ENCODE data around the gene F2RL1. TPM values are rescaled to one million over a fixed set of nuclear protein-coding genes. Genes with fewer than 3 reads are reported as not detected.
"Not testable (repeated sequence)": the region's sequence is repeated elsewhere in the genome, so short reads cannot be mapped to it uniquely, and the experiment has no call there.

F2RL1 gene
- total RNA-seq, 4 donors from 2014 or later = 10.2 to 14.9 (median 13.6) TPM

DNA sequence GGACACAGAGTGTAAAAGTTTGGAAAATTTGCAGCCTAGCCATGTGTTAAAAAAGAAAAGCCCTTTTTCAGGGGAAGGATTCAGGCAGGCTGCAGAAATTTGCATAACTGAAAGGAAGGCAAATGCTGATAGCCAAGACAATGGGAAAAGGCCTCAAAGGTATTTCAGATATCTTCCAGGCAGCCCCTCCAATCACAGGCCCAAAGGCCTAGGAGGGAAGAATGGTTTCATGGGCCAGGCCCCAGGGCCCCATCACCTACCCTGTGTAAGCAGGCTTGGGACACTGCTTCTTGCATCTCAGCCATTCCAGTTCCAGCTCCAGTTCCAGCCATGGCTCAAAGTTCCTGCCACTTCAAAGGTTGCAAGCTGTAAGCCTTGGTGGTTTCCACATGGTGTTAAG is 35.8 kb downstream of the F2RL1 start:
- Histone ChIP-seq H3K4me1 (no peaks in the 10 kb centered on the region), H3K27ac (no peak overlapping the region), H3K36me3 (no peaks in the 10 kb centered on the region), H3K9me3 (no peaks in the 10 kb centered on the region), H3K27me3 (no peaks in the 10 kb centered on the region), H3K4me3 (replicated peaks in 1 of 3) (no peak overlapping the region)
- DNase-seq = no peak
- TF ChIP-seq, protein P1, sequence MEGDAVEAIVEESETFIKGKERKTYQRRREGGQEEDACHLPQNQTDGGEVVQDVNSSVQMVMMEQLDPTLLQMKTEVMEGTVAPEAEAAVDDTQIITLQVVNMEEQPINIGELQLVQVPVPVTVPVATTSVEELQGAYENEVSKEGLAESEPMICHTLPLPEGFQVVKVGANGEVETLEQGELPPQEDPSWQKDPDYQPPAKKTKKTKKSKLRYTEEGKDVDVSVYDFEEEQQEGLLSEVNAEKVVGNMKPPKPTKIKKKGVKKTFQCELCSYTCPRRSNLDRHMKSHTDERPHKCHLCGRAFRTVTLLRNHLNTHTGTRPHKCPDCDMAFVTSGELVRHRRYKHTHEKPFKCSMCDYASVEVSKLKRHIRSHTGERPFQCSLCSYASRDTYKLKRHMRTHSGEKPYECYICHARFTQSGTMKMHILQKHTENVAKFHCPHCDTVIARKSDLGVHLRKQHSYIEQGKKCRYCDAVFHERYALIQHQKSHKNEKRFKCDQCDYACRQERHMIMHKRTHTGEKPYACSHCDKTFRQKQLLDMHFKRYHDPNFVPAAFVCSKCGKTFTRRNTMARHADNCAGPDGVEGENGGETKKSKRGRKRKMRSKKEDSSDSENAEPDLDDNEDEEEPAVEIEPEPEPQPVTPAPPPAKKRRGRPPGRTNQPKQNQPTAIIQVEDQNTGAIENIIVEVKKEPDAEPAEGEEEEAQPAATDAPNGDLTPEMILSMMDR (IDR thresholded peaks at IDR 0.05) = no peak
- no peak for TF ChIP-seq POLR2A (IDR thresholded peaks at IDR 0.05)
- intact Hi-C loops (cut with DNase I) = no loop called here

DNA sequence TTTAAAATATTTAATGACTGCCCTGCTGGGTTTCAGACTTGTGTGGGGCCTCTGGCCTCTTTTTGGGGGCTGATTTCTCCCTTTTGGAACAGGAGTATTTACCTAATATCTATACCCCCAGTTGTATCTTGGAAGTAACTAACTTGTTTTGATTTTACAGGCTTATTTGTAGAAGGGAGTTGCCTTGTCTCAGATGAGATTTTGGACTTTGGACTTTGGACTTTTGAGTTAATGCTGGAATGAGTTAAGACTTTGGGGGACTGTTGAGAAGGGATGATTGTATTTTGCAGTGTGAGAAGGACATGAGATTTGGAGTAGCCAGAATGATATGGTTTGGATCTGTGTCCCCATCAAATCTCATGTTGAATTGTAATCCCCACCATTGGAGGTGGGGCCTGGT is 36.7 kb downstream of the F2RL1 start:
- H3K9me3 ChIP-seq; H3K36me3 ChIP-seq; H3K27me3 ChIP-seq; H3K4me3 ChIP-seq (replicated peaks in 1 of 3); DNase-seq; H3K4me1 ChIP-seq; intact Hi-C loops (cut with DNase I); H3K27ac ChIP-seq: not testable (repeated sequence)

DNA sequence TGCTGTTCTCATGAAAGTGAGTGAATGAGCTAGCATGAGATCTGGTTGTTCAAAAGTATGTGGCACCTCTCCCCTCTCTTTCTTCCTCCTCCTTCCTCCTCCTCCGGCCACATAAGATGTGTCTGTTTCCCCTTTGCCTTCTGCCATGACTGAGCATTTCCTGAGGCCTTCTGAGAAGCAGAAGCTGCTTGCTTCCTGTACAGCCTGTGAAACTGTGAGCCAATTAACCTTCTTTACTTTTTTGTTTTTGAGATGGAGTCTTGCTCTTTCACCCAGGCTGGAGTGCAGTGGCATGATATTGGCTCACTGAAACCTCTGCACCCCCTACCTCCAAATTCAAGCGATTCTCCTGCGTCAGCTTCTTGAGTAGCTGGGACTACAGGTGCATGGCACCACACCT is 37.1 kb downstream of the F2RL1 start:
- TF ChIP-seq POLR2A (IDR thresholded peaks at IDR 0.05) = no peak
- TF ChIP-seq, protein P1 (IDR thresholded peaks at IDR 0.05) = no peak
- Histone ChIP-seq H3K27me3 (no peaks in the 10 kb centered on the region), H3K36me3 (no peaks in the 10 kb centered on the region), H3K27ac (no peak overlapping the region), H3K4me3 (replicated peaks in 1 of 3) (no peak overlapping the region), H3K4me1 (no peaks in the 10 kb centered on the region), H3K9me3 (no peaks in the 10 kb centered on the region)
- intact Hi-C loops (cut with DNase I) = no loop called here
- WGBS, 2 donors = 80 to 94% methylated on average over 3 of the region's 3 CpGs
- DNase-seq = no peak

DNA sequence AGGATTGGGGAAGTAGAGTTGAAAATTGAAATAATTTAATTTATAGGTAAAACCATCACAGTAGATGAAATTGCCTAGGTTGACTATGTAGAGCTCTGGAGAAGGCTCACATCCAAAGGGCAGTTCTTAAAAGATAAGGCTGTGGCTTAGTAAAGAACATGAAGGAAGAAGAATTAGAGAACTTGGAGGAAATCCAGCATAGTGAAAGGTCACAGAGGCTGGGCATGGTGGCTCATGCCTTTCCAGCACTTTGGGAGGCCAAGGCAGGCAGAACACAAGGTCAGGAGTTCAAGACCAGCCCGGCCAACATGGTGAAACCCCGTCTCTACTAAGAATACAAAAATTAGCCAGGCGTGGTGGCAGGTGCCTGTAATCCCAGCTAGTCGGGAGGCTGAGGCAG is 38.0 kb downstream of the F2RL1 start:
- DNase-seq; H3K36me3 ChIP-seq; H3K4me1 ChIP-seq; H3K27me3 ChIP-seq; H3K27ac ChIP-seq; H3K4me3 ChIP-seq (replicated peaks in 1 of 3); H3K9me3 ChIP-seq; intact Hi-C loops (cut with DNase I): not testable (repeated sequence)
- 75 to 87% methylated on average over 4 of the region's 4 CpGs for WGBS, 2 donors

DNA sequence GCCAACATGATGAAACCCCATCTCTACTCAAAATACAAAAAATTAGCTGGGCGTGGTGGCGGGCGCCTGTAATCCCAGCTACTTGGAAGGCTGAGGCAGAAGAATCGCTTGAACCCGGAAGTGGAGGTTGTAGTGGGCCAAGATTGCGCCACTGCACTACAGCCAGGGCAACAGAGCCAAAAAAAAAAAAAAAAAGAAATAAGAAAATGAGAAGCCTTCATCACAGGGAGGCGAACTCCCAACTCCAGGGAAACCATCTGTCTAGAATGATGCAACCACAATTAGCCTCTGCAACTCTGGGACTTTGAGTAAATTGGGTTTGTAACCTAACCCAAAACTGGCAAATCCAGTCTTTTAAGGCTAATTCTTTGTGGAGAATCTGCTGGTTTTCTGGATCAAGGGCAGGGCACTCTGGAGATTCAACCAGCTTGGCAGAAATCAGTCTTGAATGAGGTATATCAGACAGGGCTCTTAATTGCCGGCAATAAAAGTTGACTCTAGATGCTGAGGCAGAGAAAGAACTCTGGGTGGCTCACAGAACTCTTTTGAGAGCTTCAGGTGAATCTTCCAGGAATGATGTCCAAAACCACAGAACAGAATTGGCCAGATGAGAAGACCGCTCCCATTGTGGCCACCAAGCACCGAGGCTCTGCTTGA is 40.9 kb downstream of the F2RL1 start:
- H3K27ac ChIP-seq = no peak overlapping the region
- H3K4me3 ChIP-seq (replicated peaks in 1 of 3) = no peak overlapping the region
- no peak for DNase-seq
- intact Hi-C loops (cut with DNase I) = no loop called here
- no peaks in the 10 kb centered on the region for H3K27me3 ChIP-seq
- 89 to 92% methylated on average over 10 of the region's 10 CpGs for WGBS, 2 donors
- no peaks in the 10 kb centered on the region for H3K36me3 ChIP-seq
- TF ChIP-seq POLR2A (IDR thresholded peaks at IDR 0.05) = no peak
- TF ChIP-seq, protein P1 (IDR thresholded peaks at IDR 0.05) = no peak
- H3K9me3 ChIP-seq = no peaks in the 10 kb centered on the region
- no peaks in the 10 kb centered on the region for H3K4me1 ChIP-seq

DNA sequence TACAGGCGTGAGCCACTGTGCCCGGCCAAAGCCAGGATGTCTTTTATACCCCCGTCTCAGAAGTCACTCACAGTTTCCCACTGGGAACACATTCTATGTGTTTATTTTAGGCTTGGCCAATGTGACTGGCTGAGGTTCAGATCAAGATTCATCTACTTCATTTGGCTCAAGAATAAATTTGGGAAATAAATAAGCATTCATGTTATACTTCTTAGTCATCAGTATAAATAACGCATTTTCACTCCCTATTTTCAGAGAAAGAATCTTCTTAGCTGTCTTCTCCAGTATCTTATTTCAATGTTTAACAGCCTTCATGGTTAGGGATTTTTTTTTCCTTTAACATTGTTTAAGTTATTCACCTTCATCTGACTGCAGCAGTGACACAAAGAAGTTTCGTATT is 42.8 kb downstream of the F2RL1 start:
- intact Hi-C loops (cut with DNase I) = no loop called here
- no peak for DNase-seq
- TF ChIP-seq, protein P1 (IDR thresholded peaks at IDR 0.05) = no peak
- no peak for TF ChIP-seq POLR2A (IDR thresholded peaks at IDR 0.05)
- no peaks in the 10 kb centered on the region for H3K9me3 ChIP-seq
- no peak overlapping the region for H3K4me3 ChIP-seq (replicated peaks in 1 of 3)
- H3K27ac ChIP-seq = no peak overlapping the region
- WGBS, 2 donors = 77 to 86% methylated on average over 5 of the region's 5 CpGs
- H3K4me1 ChIP-seq = no peaks in the 10 kb centered on the region
- H3K36me3 ChIP-seq = no peaks in the 10 kb centered on the region
- no peaks in the 10 kb centered on the region for H3K27me3 ChIP-seq

Data from thyroid gland (tissue), 4 donors.